DMS53 (cell line): ENCODE data around the gene PALMD.

Experiments
- DNase-seq: peaks from one replicate; lab custom pipeline; 2025; lab: John Stamatoyannopoulos, UW

PALMD gene

GRCh38 chr1:99659755-99660210 lies 13.9 kb downstream of the PALMD start:
- peak; percentile 77 for DNase-seq

- DNase-seq = no peak
Observed at GRCh38 chr1:99660496-99660895, 14.6 kb downstream of the PALMD start.

- DNase-seq = no peak
Observed at GRCh38 chr1:99661780-99662179, 15.9 kb downstream of the PALMD start.

GRCh38 chr1:99662539-99663080 lies 16.7 kb downstream of the PALMD start:
- DNase-seq = no peak

GRCh38 chr1:99663501-99663900 lies 17.6 kb downstream of the PALMD start:
- DNase-seq = no peak

- no peak for DNase-seq
Observed at GRCh38 chr1:99665212-99665611, 19.3 kb downstream of the PALMD start.

GRCh38 chr1:99669376-99669775 lies 23.5 kb downstream of the PALMD start:
- no peak for DNase-seq

- DNase-seq = no peak
Observed at GRCh38 chr1:99669821-99670220, 23.9 kb downstream of the PALMD start.

GRCh38 chr1:99670583-99670982 lies 24.7 kb downstream of the PALMD start:
- no peak for DNase-seq

GRCh38 chr1:99672038-99672437 lies 26.1 kb downstream of the PALMD start:
- DNase-seq = no peak

- no peak for DNase-seq
Observed at GRCh38 chr1:99672530-99673213, 26.8 kb downstream of the PALMD start.

- no peak for DNase-seq
Observed at GRCh38 chr1:99673315-99673714, 27.4 kb downstream of the PALMD start.

GRCh38 chr1:99674115-99675064 lies 28.5 kb downstream of the PALMD start:
- peak; percentile 67 for DNase-seq

- DNase-seq = no peak
Observed at GRCh38 chr1:99675292-99675691, 29.4 kb downstream of the PALMD start.

GRCh38 chr1:99675994-99676393 lies 30.1 kb downstream of the PALMD start:
- no peak for DNase-seq

GRCh38 chr1:99676876-99677275 lies 31.0 kb downstream of the PALMD start:
- no peak for DNase-seq

GRCh38 chr1:99677416-99677815 lies 31.5 kb downstream of the PALMD start:
- DNase-seq = peak; percentile 21

GRCh38 chr1:99680270-99680669 lies 34.4 kb downstream of the PALMD start:
- DNase-seq = no peak

- no peak for DNase-seq
Observed at GRCh38 chr1:99681583-99681982, 35.7 kb downstream of the PALMD start.

GRCh38 chr1:99682291-99682751 lies 36.4 kb downstream of the PALMD start:
- no peak for DNase-seq

GRCh38 chr1:99685516-99686180 lies 39.7 kb downstream of the PALMD start:
- peak; percentile 95 for DNase-seq

- DNase-seq = no peak
Observed at GRCh38 chr1:99691175-99691574, 45.3 kb downstream of the PALMD start.
